Measurements from ENCODE around the gene AMER1. TPM values are rescaled to one million over a fixed set of nuclear protein-coding genes. Genes with fewer than 3 reads are reported as not detected.

Gene AMER1
- total and polyA plus RNA-seq, 8 donors, result 0.92 to 5.1 (median 3.1) TPM

DNA sequence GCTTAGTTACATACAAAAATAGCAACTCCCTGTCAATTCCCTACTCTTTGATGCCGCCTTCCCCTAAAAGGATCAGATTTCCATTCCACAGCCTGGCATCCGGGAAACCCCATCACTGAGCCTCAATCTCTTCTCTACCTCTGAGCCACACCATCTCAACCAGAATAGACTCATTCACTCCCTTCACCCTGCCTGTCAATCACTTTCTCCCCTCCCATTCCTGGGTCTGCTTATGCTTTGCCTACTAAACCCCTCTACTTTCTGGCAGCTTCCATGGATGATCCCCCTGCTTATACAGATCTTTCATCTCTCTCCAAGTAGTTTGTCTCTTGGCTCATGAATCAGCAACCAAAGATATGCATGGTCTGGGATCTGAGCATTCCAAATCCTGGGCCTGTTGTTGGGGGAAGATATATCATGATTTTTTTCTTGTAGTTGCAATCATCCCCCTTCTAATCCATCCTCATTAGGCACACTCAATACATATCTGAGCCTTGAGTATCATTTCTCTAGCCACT is 2.6 kb downstream of the AMER1 start:
- Histone ChIP-seq H3K27ac (peak overlapping the region in 1 of 4 donors; percentile 94), H3K27me3 (no peaks in the 10 kb centered on the region), H3K9me3 (no peaks in the 10 kb centered on the region), H3K36me3 (no peaks in the 10 kb centered on the region), H3K4me1 (peaks cover 0 to 9% (median 2%) of the 10 kb centered on the region in 3 donors), H3K4me3 (no peak overlapping the region)
- intact Hi-C loops (cut with DNase I), result no loop called here
- DNase-seq (no peak), FAIRE-seq (no peak), ATAC-seq (no peak)
- TF ChIP-seq, protein P1, sequence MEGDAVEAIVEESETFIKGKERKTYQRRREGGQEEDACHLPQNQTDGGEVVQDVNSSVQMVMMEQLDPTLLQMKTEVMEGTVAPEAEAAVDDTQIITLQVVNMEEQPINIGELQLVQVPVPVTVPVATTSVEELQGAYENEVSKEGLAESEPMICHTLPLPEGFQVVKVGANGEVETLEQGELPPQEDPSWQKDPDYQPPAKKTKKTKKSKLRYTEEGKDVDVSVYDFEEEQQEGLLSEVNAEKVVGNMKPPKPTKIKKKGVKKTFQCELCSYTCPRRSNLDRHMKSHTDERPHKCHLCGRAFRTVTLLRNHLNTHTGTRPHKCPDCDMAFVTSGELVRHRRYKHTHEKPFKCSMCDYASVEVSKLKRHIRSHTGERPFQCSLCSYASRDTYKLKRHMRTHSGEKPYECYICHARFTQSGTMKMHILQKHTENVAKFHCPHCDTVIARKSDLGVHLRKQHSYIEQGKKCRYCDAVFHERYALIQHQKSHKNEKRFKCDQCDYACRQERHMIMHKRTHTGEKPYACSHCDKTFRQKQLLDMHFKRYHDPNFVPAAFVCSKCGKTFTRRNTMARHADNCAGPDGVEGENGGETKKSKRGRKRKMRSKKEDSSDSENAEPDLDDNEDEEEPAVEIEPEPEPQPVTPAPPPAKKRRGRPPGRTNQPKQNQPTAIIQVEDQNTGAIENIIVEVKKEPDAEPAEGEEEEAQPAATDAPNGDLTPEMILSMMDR (IDR thresholded peaks at IDR 0.05), result no peak
- 68 to 70% methylated on average over 2 of the region's 2 CpGs for WGBS, 2 donors

- Histone ChIP-seq H3K4me1 (peaks cover 0 to 2% (median 0%) of the 10 kb centered on the region in 3 donors), H3K27ac (no peak overlapping the region), H3K4me3 (no peak overlapping the region), H3K9me3 (no peaks in the 10 kb centered on the region), H3K27me3 (no peaks in the 10 kb centered on the region), H3K36me3 (no peaks in the 10 kb centered on the region)
- FAIRE-seq (no peak), DNase-seq (no peak), ATAC-seq (no peak)
- intact Hi-C loops (cut with DNase I), result no loop called here
- TF ChIP-seq, protein P1 (IDR thresholded peaks at IDR 0.05), result no peak
These were observed 7.5 kb downstream of the AMER1 start for GRCh38 chrX:64198036-64198435.

GRCh38 chrX:64196606-64197005 is 8.9 kb downstream of the AMER1 start:
- Histone ChIP-seq H3K27ac (no peak overlapping the region), H3K36me3 (no peaks in the 10 kb centered on the region), H3K27me3 (no peaks in the 10 kb centered on the region), H3K4me1 (no peaks in the 10 kb centered on the region), H3K9me3 (no peaks in the 10 kb centered on the region), H3K4me3 (no peak overlapping the region)
- TF ChIP-seq, protein P1 (IDR thresholded peaks at IDR 0.05), result no peak
- 93 to 95% methylated on average over 3 of the region's 3 CpGs for WGBS, 2 donors
- ATAC-seq (no peak), FAIRE-seq (no peak), DNase-seq (no peak)
- intact Hi-C loops (cut with DNase I), result no loop called here

GRCh38 chrX:64195862-64196261 is 9.6 kb downstream of the AMER1 start:
- no peak for DNase-seq
- H3K9me3 ChIP-seq, result no peaks in the 10 kb centered on the region
- 56 to 61% methylated on average over 1 of the region's 1 CpG for WGBS, 2 donors
- H3K27me3 ChIP-seq, result no peaks in the 10 kb centered on the region
- TF ChIP-seq, protein P1 (IDR thresholded peaks at IDR 0.05), result no peak
- no peak overlapping the region for H3K4me3 ChIP-seq
- no peaks in the 10 kb centered on the region for H3K36me3 ChIP-seq
- no peak for ATAC-seq
- no peak overlapping the region for H3K27ac ChIP-seq
- FAIRE-seq, result no peak
- no peaks in the 10 kb centered on the region for H3K4me1 ChIP-seq
- intact Hi-C loops (cut with DNase I), result no loop called here

DNA sequence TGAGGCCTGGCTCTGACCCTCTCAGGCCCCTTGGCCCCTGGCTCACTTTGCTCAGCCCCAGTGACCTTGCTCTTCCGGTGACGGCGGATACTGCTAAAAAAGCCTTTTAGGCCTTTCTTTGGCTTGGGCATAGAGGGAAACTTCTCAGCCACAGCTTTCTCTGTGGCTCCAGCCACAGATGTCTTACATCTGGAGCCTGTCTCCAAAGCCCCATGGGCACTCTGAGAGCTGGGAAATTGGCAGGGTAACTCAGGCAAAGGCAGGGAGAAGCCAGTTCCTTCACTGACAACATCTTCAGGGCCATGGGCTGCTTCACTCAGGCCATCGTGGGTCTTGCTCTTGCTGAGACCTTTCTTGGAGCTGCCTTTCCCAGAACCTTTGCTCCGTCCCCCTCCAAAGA is 12.8 kb downstream of the AMER1 start:
- H3K9me3 ChIP-seq, result no peaks in the 10 kb centered on the region
- DNase-seq (no peak), ATAC-seq (no peak), FAIRE-seq (no peak)
- intact Hi-C loops (cut with DNase I), result no loop called here
- H3K4me3 ChIP-seq, result no peak overlapping the region
- H3K27me3 ChIP-seq, result no peaks in the 10 kb centered on the region
- no peak overlapping the region for H3K27ac ChIP-seq
- no peaks in the 10 kb centered on the region for H3K4me1 ChIP-seq
- WGBS, 2 donors, result 75 to 88% methylated on average over 5 of the region's 5 CpGs
- TF ChIP-seq, protein P1 (IDR thresholded peaks at IDR 0.05), result no peak
- H3K36me3 ChIP-seq, result peaks cover 0 to 3% (median 0%) of the 10 kb centered on the region in 3 donors
